Osteocyte (in vitro differentiated cells): ENCODE measurements around the gene STYK1. TPM values are rescaled to one million over a fixed set of nuclear protein-coding genes. Genes with fewer than 3 reads are reported as not detected.

ENCODE experiments used
- DNase-seq: peaks from one replicate; pipeline ENCODE4 v3.0.0; 2021; ENCODE audit warnings: mixed read lengths; ENCODE audit not compliant: unreplicated experiment; ENCODE audit errors: extremely low spot score
- H3K27ac Mint-ChIP-seq: one replicate; pipeline ENCODE4 v1.8.0; 2021; ENCODE audit warnings: mild to moderate bottlenecking, mixed read lengths; ENCODE audit not compliant: unreplicated experiment
- H3K27me3 Mint-ChIP-seq: one replicate; pipeline ENCODE4 v1.8.0; 2021; ENCODE audit warnings: mixed read lengths; ENCODE audit not compliant: unreplicated experiment
- H3K36me3 Mint-ChIP-seq: one replicate; pipeline ENCODE4 v1.8.0; 2021; ENCODE audit warnings: mixed read lengths; ENCODE audit not compliant: unreplicated experiment
- H3K4me1 Mint-ChIP-seq: one replicate; pipeline ENCODE4 v1.8.0; 2021; ENCODE audit warnings: mixed read lengths; ENCODE audit not compliant: unreplicated experiment
- H3K4me3 Mint-ChIP-seq: one replicate; pipeline ENCODE4 v1.8.0; 2021; ENCODE audit warnings: mild to moderate bottlenecking, moderate library complexity, mixed read lengths; ENCODE audit not compliant: unreplicated experiment
- H3K9me3 Mint-ChIP-seq: one replicate; pipeline ENCODE4 v1.8.0; 2021; ENCODE audit warnings: mixed read lengths; ENCODE audit not compliant: unreplicated experiment
- total RNA-seq: library from RNA; stranded (reverse); gene quantifications from 2 replicates; pipeline ENCODE4 v1.2.1, GENCODE V29; 2021
- TF ChIP-seq, protein P1 (sequence below): fragments of 200-600 bp; sonication (generic); IDR thresholded peaks from 2 replicates; pipeline ENCODE4 v1.5.0; 2021; ENCODE audit warnings: antibody characterized with exemption, mild to moderate bottlenecking, moderate library complexity

The STYK1 gene
- total RNA-seq, 1 donor from 2014 or later = 0.48 TPM

GRCh38 chr12:10701843-10702242 is 28.0 kb upstream of the STYK1 start:
- Mint-ChIP-seq H3K27me3 (no peaks in the 10 kb centered on the region), H3K4me1 (no peaks in the 10 kb centered on the region), H3K9me3 (no peaks in the 10 kb centered on the region), H3K4me3 (no peak overlapping the region), H3K27ac (no peak overlapping the region), H3K36me3 (peaks cover 64% of the 10 kb centered on the region)
- no peak for DNase-seq
- TF ChIP-seq, protein P1, sequence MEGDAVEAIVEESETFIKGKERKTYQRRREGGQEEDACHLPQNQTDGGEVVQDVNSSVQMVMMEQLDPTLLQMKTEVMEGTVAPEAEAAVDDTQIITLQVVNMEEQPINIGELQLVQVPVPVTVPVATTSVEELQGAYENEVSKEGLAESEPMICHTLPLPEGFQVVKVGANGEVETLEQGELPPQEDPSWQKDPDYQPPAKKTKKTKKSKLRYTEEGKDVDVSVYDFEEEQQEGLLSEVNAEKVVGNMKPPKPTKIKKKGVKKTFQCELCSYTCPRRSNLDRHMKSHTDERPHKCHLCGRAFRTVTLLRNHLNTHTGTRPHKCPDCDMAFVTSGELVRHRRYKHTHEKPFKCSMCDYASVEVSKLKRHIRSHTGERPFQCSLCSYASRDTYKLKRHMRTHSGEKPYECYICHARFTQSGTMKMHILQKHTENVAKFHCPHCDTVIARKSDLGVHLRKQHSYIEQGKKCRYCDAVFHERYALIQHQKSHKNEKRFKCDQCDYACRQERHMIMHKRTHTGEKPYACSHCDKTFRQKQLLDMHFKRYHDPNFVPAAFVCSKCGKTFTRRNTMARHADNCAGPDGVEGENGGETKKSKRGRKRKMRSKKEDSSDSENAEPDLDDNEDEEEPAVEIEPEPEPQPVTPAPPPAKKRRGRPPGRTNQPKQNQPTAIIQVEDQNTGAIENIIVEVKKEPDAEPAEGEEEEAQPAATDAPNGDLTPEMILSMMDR = no peak

GRCh38 chr12:10701131-10701681 is 27.4 kb upstream of the STYK1 start:
- TF ChIP-seq, protein P1 = no peak
- Mint-ChIP-seq H3K9me3 (no peaks in the 10 kb centered on the region), H3K36me3 (peaks cover 67% of the 10 kb centered on the region), H3K4me3 (no peak overlapping the region), H3K27ac (peak overlapping the region; percentile 23), H3K27me3 (no peaks in the 10 kb centered on the region), H3K4me1 (no peaks in the 10 kb centered on the region)
- DNase-seq = no peak

DNA sequence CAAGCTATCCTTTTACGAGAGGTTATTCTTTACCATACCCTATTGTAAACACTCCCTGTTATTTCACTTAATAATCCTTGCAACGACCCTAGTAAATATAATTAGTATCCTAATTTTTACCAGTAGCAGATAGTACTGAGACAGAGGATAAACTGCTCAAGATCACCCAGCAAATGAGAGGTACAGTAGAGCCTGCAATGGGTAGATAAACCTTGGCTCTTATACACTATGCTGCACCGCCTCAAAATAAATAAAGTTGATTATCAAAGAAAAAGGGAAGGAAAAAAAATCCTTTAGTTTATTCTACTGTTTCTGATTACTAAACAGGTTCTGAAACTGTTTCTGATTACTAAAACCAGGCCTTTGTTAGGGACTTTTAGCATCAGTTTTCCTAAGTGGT is 26.7 kb upstream of the STYK1 start:
- Mint-ChIP-seq H3K4me1 (no peaks in the 10 kb centered on the region), H3K4me3 (no peak overlapping the region), H3K9me3 (no peaks in the 10 kb centered on the region), H3K27ac (no peak overlapping the region), H3K27me3 (no peaks in the 10 kb centered on the region), H3K36me3 (peaks cover 67% of the 10 kb centered on the region)
- DNase-seq = no peak
- TF ChIP-seq, protein P1 = no peak

- H3K27me3 Mint-ChIP-seq = no peaks in the 10 kb centered on the region
- H3K27ac Mint-ChIP-seq = no peak overlapping the region
- TF ChIP-seq, protein P1 = no peak
- H3K4me3 Mint-ChIP-seq = no peak overlapping the region
- H3K4me1 Mint-ChIP-seq = no peaks in the 10 kb centered on the region
- no peaks in the 10 kb centered on the region for H3K9me3 Mint-ChIP-seq
- DNase-seq = no peak
- peaks cover 76% of the 10 kb centered on the region for H3K36me3 Mint-ChIP-seq
Measured at GRCh38 chr12:10697862-10698261, 24.0 kb upstream of the STYK1 start.

DNA sequence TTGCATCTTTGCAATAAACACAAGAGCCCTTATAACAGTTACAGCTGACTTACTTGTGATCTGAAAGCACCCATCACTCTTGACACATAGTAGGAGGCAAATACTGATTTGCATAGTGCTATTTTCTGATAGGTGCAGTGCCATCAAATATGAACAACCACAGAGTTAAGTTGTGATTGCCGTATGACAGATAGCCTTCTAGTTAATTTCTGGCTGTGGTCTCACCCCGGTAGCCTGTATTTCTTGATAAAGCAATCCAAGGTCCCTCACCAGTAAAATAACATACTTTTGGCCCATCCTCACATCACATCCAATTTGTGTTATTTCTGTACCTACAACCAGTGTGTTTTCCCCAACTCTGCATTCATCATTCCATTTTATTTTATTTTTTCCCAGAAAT is 23.3 kb upstream of the STYK1 start:
- Mint-ChIP-seq H3K27me3 (no peaks in the 10 kb centered on the region), H3K9me3 (no peaks in the 10 kb centered on the region), H3K36me3 (peaks cover 69% of the 10 kb centered on the region), H3K4me1 (no peaks in the 10 kb centered on the region), H3K27ac (no peak overlapping the region), H3K4me3 (no peak overlapping the region)
- DNase-seq = no peak
- TF ChIP-seq, protein P1 = no peak
